Brain microvascular endothelial cell (primary cell): ENCODE data around the gene CEP104.

Experiments used
- DNase-seq: peaks from one replicate; pipeline ENCODE4 v3.0.0-alpha.2; 2020
- H3K27ac ChIP-seq: fragments of 250-450 bp; sonication (Bioruptor Pico); 2 replicates; pipeline ENCODE4 v1.5.1; 2020; ENCODE audit warnings: mild to moderate bottlenecking, moderate library complexity
- H3K27me3 ChIP-seq: fragments of 250-450 bp; sonication (Bioruptor Pico); replicated peaks from 2 replicates; pipeline ENCODE4 v1.5.1; 2020; ENCODE audit warnings: mild to moderate bottlenecking
- H3K36me3 ChIP-seq: fragments of 250-450 bp; sonication (Bioruptor Pico); replicated peaks from 2 replicates; pipeline ENCODE4 v1.5.1; 2020; ENCODE audit warnings: mild to moderate bottlenecking
- H3K4me3 ChIP-seq: 2 replicates; pipeline ENCODE4 v1.5.1; 2011; ENCODE audit warnings: low read depth, mild to moderate bottlenecking, control low read depth, low read length, moderate library complexity
- CTCF ChIP-seq: IDR thresholded peaks from 2 replicates; pipeline ENCODE4 v1.5.1; 2011; ENCODE audit warnings: low read depth, mild to moderate bottlenecking, moderate library complexity, low read length, control low read depth, inconsistent platforms; ENCODE audit errors: missing control alignments
- in situ Hi-C: cut with HindIII; loops from 2 replicates; pipeline ENCODE4 v1.10.0; 2017; ENCODE audit warnings: low sequenced_read_pairs, low pct_ligation_motif_present

The CEP104 gene

GRCh38 chr1:3828391-3828790, 28.6 kb downstream of the CEP104 start:
- H3K4me3 ChIP-seq = no peak overlapping the region
- no peak for TF ChIP-seq CTCF
- peaks cover 23% of the 10 kb centered on the region for H3K36me3 ChIP-seq
- no peaks in the 10 kb centered on the region for H3K27me3 ChIP-seq
- no peak for DNase-seq
- in situ Hi-C loops = no loop called here
- H3K27ac ChIP-seq = no peak overlapping the region

GRCh38 chr1:3827813-3828307, 29.2 kb downstream of the CEP104 start:
- Histone ChIP-seq H3K27ac (no peak overlapping the region), H3K4me3 (no peak overlapping the region), H3K27me3 (no peaks in the 10 kb centered on the region), H3K36me3 (peaks cover 26% of the 10 kb centered on the region)
- TF ChIP-seq CTCF = peak; percentile 18
- DNase-seq = no peak
- in situ Hi-C loops = no loop called here

- Histone ChIP-seq H3K36me3 (peaks cover 22% of the 10 kb centered on the region), H3K4me3 (no peak overlapping the region), H3K27me3 (no peaks in the 10 kb centered on the region), H3K27ac (no peak overlapping the region)
- DNase-seq = no peak
- in situ Hi-C loops = no loop called here
- no peak for TF ChIP-seq CTCF
Measured at GRCh38 chr1:3825356-3825755, 31.7 kb downstream of the CEP104 start.

- no peak for DNase-seq
- in situ Hi-C loops = no loop called here
- H3K36me3 ChIP-seq = peaks cover 17% of the 10 kb centered on the region
- no peak overlapping the region for H3K27ac ChIP-seq
- no peaks in the 10 kb centered on the region for H3K27me3 ChIP-seq
- no peak for TF ChIP-seq CTCF
- no peak overlapping the region for H3K4me3 ChIP-seq
Measured at GRCh38 chr1:3824650-3825049, 32.4 kb downstream of the CEP104 start.

- TF ChIP-seq CTCF = no peak
- H3K4me3 ChIP-seq = no peak overlapping the region
- no peaks in the 10 kb centered on the region for H3K27me3 ChIP-seq
- in situ Hi-C loops = no loop called here
- DNase-seq = no peak
- H3K27ac ChIP-seq = no peak overlapping the region
- H3K36me3 ChIP-seq = peaks cover 7% of the 10 kb centered on the region
Measured at GRCh38 chr1:3822421-3822820, 34.6 kb downstream of the CEP104 start.

- no peak for DNase-seq
- no peak for TF ChIP-seq CTCF
- Histone ChIP-seq H3K36me3 (peaks cover 7% of the 10 kb centered on the region), H3K4me3 (no peak overlapping the region), H3K27ac (no peak overlapping the region), H3K27me3 (no peaks in the 10 kb centered on the region)
- in situ Hi-C loops = no loop called here
Measured at GRCh38 chr1:3821908-3822307, 35.1 kb downstream of the CEP104 start.
